Measurements from ENCODE around the gene KCNQ1OT1.

GRCh38 chr11:2584812-2585565 lies 114.8 kb downstream of the KCNQ1OT1 start:
- TF ChIP-seq POLR2A (IDR thresholded peaks at IDR 0.05; ENCODE audit: low read depth) (no peak), CTCF (IDR thresholded peaks at IDR 0.05) (no peak), POLR2AphosphoS5 (IDR thresholded peaks at IDR 0.05) (no peak)
